WTC11 (cell line): Measurements from ENCODE around the gene PROCA1.

Source experiments
- ATF3 ChIP-seq: sonication (generic); formaldehyde crosslinking; conservative IDR thresholded peaks from 2 replicates; pipeline ENCODE4 v1.8.1; 2022; ENCODE audit warnings: mild to moderate bottlenecking, missing genetic modification reagents
- CREM ChIP-seq: sonication (generic); formaldehyde crosslinking; IDR thresholded peaks from 2 replicates; pipeline ENCODE4 v1.8.1; 2022; ENCODE audit warnings: mild to moderate bottlenecking, missing genetic modification reagents, moderate library complexity
- CTCF ChIP-seq: fragments of 200-600 bp; IDR thresholded peaks from 2 replicates; pipeline ENCODE4 v1.8.0; 2022; ENCODE audit warnings: antibody characterized with exemption
- E2F5 ChIP-seq: sonication (generic); formaldehyde crosslinking; IDR thresholded peaks from 2 replicates; pipeline ENCODE4 v1.8.1; 2022; ENCODE audit warnings: mild to moderate bottlenecking, moderate library complexity, missing genetic modification reagents
- ELF4 ChIP-seq: sonication (generic); formaldehyde crosslinking; IDR thresholded peaks from 2 replicates; pipeline ENCODE4 v1.8.1; 2022; ENCODE audit warnings: low read depth, mild to moderate bottlenecking, moderate library complexity, missing genetic modification reagents
- GABPB1 ChIP-seq: sonication (generic); formaldehyde crosslinking; IDR thresholded peaks from 2 replicates; pipeline ENCODE4 v1.8.1; 2023; ENCODE audit warnings: mild to moderate bottlenecking, missing genetic modification reagents
- JUN ChIP-seq: sonication (generic); formaldehyde crosslinking; IDR thresholded peaks from 2 replicates; pipeline ENCODE4 v1.8.0; 2023; ENCODE audit warnings: mild to moderate bottlenecking, missing genetic modification reagents
- MAX ChIP-seq: sonication (generic); formaldehyde crosslinking; IDR thresholded peaks from 2 replicates; pipeline ENCODE4 v1.8.0; 2022; ENCODE audit warnings: mild to moderate bottlenecking, missing genetic modification reagents
- MXD4 ChIP-seq: fragments of 250-450 bp; sonication (Bioruptor Pico); IDR thresholded peaks from 2 replicates; pipeline ENCODE4 v1.8.0; 2021; ENCODE audit warnings: mild to moderate bottlenecking, moderate library complexity, borderline replicate concordance
- NFYB ChIP-seq: sonication (generic); formaldehyde crosslinking; conservative IDR thresholded peaks from 2 replicates; pipeline ENCODE4 v1.8.0; 2022; ENCODE audit warnings: low read depth, missing genetic modification reagents
- NR1H2 ChIP-seq: sonication (generic); formaldehyde crosslinking; IDR thresholded peaks from 2 replicates; pipeline ENCODE4 v1.9.0; 2021; ENCODE audit warnings: mild to moderate bottlenecking, moderate library complexity, missing genetic modification reagents
- ZNF232 ChIP-seq: sonication (generic); formaldehyde crosslinking; IDR thresholded peaks from 2 replicates; pipeline ENCODE4 v1.8.0; 2022; ENCODE audit warnings: mild to moderate bottlenecking, missing genetic modification reagents

GRCh38 chr17:28725660-28726225 is 14.1 kb upstream of the PROCA1 start:
- TF ChIP-seq ATF3 (CRISPR knock-in tag) (no peak), CTCF (no peak), CREM (0 out of 2 replicates have a peak, but pooled peaks have one; percentile 53), ELF4 (CRISPR knock-in tag) (no peak), NR1H2 (CRISPR knock-in tag) (no peak), GABPB1 (CRISPR knock-in tag) (peak; percentile 34; the same call in 1 of the 2 replicates), MXD4 (no peak), ZNF232 (CRISPR knock-in tag) (peak; percentile 72), E2F5 (CRISPR knock-in tag) (peak; percentile 71), JUN (CRISPR knock-in tag) (peak; percentile 74), MAX (CRISPR knock-in tag) (peak; percentile 94), NFYB (CRISPR knock-in tag) (no peak; the same call in 1 of the 2 replicates)
